Large intestine (tissue), 12 donors: ENCODE measurements around the gene MMP24OS. TPM values are rescaled to one million over a fixed set of nuclear protein-coding genes. Genes with fewer than 3 reads are reported as not detected.

ENCODE experiments used
- DNase-seq, 2 donors: peaks; one replicate each; pipeline versions ENCODE4 v3.0.0 to v3.0.0-alpha.2; 2013
- H3K27ac ChIP-seq: one replicate; pipeline ENCODE4 v1.5.1; 2013; ENCODE audit warnings: low read length
- H3K27me3 ChIP-seq: 2 replicates; pipeline ENCODE4 v1.6.1; 2013; ENCODE audit warnings: low read length; ENCODE audit not compliant: control insufficient read depth, insufficient read depth
- H3K36me3 ChIP-seq: 2 replicates; pipeline ENCODE4 v1.6.1; 2013; ENCODE audit warnings: low read length; ENCODE audit not compliant: control insufficient read depth, insufficient read depth
- H3K4me1 ChIP-seq: one replicate; pipeline ENCODE4 v1.6.1; 2013; ENCODE audit warnings: low read length; ENCODE audit not compliant: control insufficient read depth, insufficient read depth
- H3K4me3 ChIP-seq: one replicate; pipeline ENCODE4 v1.5.1; 2013; ENCODE audit warnings: low read length
- H3K9me3 ChIP-seq: one replicate; pipeline ENCODE4 v1.6.1; 2013; ENCODE audit warnings: mild to moderate bottlenecking, low read depth, low read length, moderate library complexity; ENCODE audit not compliant: control insufficient read depth
- WGBS: methylation state at CpG from one replicate; pipeline ENCODE4 v1.1.5; 2013; ENCODE audit warnings: low lambda C conversion rate; ENCODE audit not compliant: insufficient coverage; 5-methylcytosine and 5-hydroxymethylcytosine counted together
- long read RNA-seq, 11 donors: transcript quantifications; one replicate each; lab custom pipeline, GENCODE V29; 2026
- polyA plus RNA-seq: library from polyadenylated mRNA; unstranded; fragments of 120-200 nt; gene quantifications from one replicate; pipeline ENCODE4 v1.2.1, GENCODE V29; 2013

The MMP24OS gene
- 43.8 TPM for polyA plus RNA-seq
- long read RNA-seq, donor 1, transcript MMP24OS-201 (2 exons, 867 nt) = major isoform, 16 of 18 reads
- long read RNA-seq, donor 1, partial matches to known transcripts = 0 of 18 reads
- long read RNA-seq, donor 1, other reads (novel, unspliced or antisense) = 0 of 18 reads
- long read RNA-seq, donor 2, transcript MMP24OS-209 (2 exons, 712 nt) = minor isoform, 13 of 56 reads
- long read RNA-seq, donor 2, transcript MMP24OS-201 (2 exons, 867 nt) = major isoform, 28 of 56 reads
- long read RNA-seq, donor 2, partial matches to known transcripts = 0 of 56 reads
- long read RNA-seq, donor 2, other reads (novel, unspliced or antisense) = 9 of 56 reads
- long read RNA-seq, donor 3, transcript MMP24OS-209 (2 exons, 712 nt) = minor isoform, 5 of 43 reads
- long read RNA-seq, donor 3, transcript MMP24OS-201 (2 exons, 867 nt) = major isoform, 25 of 43 reads
- long read RNA-seq, donor 3, partial matches to known transcripts = 0 of 43 reads
- long read RNA-seq, donor 3, other reads (novel, unspliced or antisense) = 6 of 43 reads
- long read RNA-seq, donor 4, partial matches to known transcripts = 0 of 2 reads
- long read RNA-seq, donor 4, other reads (novel, unspliced or antisense) = 0 of 2 reads
- long read RNA-seq, donor 5, transcript MMP24OS-201 (2 exons, 867 nt) = major isoform, 7 of 36 reads
- long read RNA-seq, donor 5, transcript MMP24OS-209 (2 exons, 712 nt) = minor isoform, 6 of 36 reads
- long read RNA-seq, donor 5, transcript MMP24OS-211 (1 exons, 1,542 nt) = minor isoform, 5 of 36 reads
- long read RNA-seq, donor 5, partial matches to known transcripts = 0 of 36 reads
- long read RNA-seq, donor 5, other reads (novel, unspliced or antisense) = 17 of 36 reads
- long read RNA-seq, donor 6, transcript MMP24OS-209 (2 exons, 712 nt) = minor isoform, 9 of 34 reads
- long read RNA-seq, donor 6, transcript MMP24OS-201 (2 exons, 867 nt) = major isoform, 16 of 34 reads
- long read RNA-seq, donor 6, transcript MMP24OS-211 (1 exons, 1,542 nt) = minor isoform, 7 of 34 reads
- long read RNA-seq, donor 6, partial matches to known transcripts = 0 of 34 reads
- long read RNA-seq, donor 6, other reads (novel, unspliced or antisense) = 0 of 34 reads
- long read RNA-seq, donor 7, transcript MMP24OS-201 (2 exons, 867 nt) = major isoform, 11 of 16 reads
- long read RNA-seq, donor 7, partial matches to known transcripts = 0 of 16 reads
- long read RNA-seq, donor 7, other reads (novel, unspliced or antisense) = 0 of 16 reads
- long read RNA-seq, donor 8, transcript MMP24OS-201 (2 exons, 867 nt) = major isoform, 41 of 64 reads
- long read RNA-seq, donor 8, transcript MMP24OS-211 (1 exons, 1,542 nt) = minor isoform, 5 of 64 reads
- long read RNA-seq, donor 8, transcript MMP24OS-209 (2 exons, 712 nt) = minor isoform, 12 of 64 reads
- long read RNA-seq, donor 8, partial matches to known transcripts = 0 of 64 reads
- long read RNA-seq, donor 8, other reads (novel, unspliced or antisense) = 0 of 64 reads
- long read RNA-seq, donor 9, transcript MMP24OS-201 (2 exons, 867 nt) = major isoform, 6 of 12 reads
- long read RNA-seq, donor 9, partial matches to known transcripts = 0 of 12 reads
- long read RNA-seq, donor 9, other reads (novel, unspliced or antisense) = 0 of 12 reads
- long read RNA-seq, donor 10, transcript MMP24OS-211 (1 exons, 1,542 nt) = minor isoform, 5 of 38 reads
- long read RNA-seq, donor 10, transcript MMP24OS-201 (2 exons, 867 nt) = major isoform, 27 of 38 reads
- long read RNA-seq, donor 10, partial matches to known transcripts = 0 of 38 reads
- long read RNA-seq, donor 10, other reads (novel, unspliced or antisense) = 0 of 38 reads
- long read RNA-seq, donor 11, transcript MMP24OS-209 (2 exons, 712 nt) = minor isoform, 6 of 28 reads
- long read RNA-seq, donor 11, transcript MMP24OS-201 (2 exons, 867 nt) = major isoform, 17 of 28 reads
- long read RNA-seq, donor 11, partial matches to known transcripts = 0 of 28 reads
- long read RNA-seq, donor 11, other reads (novel, unspliced or antisense) = 0 of 28 reads

DNA sequence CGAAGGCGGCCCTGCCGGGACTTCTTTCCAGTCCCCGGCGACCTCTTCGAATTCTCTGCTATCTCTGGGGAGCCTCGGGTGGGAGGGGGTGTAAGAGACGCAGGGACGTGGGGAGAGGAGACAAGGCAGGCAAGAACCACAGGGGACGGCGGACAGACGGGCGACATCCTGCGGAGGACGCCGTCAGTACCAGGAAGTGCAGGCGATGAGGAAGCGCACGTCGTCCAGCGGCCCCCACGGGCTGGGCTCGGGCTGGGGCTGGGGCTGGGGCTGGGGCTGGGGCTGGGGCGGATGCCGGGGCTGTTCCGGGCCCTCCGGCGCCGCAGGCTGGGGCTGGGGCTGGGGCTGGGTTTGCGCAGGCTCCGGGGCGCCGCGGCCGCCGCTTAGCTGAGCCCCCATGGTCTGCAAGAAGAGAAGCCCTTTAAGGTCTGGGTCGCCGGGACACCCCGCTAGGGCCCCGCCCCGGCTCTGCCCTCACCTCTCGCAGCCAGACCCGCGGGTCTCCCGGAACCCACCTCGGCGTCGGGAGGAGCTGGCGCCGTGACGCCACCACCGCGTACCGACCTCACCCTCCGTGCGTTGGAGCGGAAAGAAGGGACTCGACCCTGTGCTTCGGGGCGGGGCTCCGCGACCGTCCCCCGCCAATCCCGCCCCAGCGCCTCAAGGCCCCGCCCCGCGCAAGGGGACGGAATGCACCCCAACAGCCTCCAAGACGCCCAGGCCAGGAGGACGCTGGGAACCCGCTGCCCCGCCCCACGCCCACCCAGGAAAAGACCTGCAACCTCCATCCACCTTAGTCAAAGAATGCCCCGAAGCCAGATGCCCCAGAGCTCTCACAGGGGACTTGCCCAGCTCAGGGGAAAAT is at the start of gene MMP24OS:
Gene MMP24OS (minus strand): TSS at position 592 of the 865 bp plus-strand sequence. CDS start 193 bp downstream, at position 399.
- no peaks in the 10 kb centered on the region for H3K27me3 ChIP-seq
- no peaks in the 10 kb centered on the region for H3K9me3 ChIP-seq
- peak; percentile 93 to 95 for DNase-seq
- peak within 1 kb of the TSS; percentile 94 for H3K27ac ChIP-seq
- WGBS = no CpG with 5 or more reads among the region's 76 CpGs
- peaks cover 10% of the 10 kb centered on the region for H3K4me1 ChIP-seq
- H3K4me3 ChIP-seq = peak within 1 kb of the TSS; percentile 61
- peaks cover 65% of the 10 kb centered on the region for H3K36me3 ChIP-seq

DNA sequence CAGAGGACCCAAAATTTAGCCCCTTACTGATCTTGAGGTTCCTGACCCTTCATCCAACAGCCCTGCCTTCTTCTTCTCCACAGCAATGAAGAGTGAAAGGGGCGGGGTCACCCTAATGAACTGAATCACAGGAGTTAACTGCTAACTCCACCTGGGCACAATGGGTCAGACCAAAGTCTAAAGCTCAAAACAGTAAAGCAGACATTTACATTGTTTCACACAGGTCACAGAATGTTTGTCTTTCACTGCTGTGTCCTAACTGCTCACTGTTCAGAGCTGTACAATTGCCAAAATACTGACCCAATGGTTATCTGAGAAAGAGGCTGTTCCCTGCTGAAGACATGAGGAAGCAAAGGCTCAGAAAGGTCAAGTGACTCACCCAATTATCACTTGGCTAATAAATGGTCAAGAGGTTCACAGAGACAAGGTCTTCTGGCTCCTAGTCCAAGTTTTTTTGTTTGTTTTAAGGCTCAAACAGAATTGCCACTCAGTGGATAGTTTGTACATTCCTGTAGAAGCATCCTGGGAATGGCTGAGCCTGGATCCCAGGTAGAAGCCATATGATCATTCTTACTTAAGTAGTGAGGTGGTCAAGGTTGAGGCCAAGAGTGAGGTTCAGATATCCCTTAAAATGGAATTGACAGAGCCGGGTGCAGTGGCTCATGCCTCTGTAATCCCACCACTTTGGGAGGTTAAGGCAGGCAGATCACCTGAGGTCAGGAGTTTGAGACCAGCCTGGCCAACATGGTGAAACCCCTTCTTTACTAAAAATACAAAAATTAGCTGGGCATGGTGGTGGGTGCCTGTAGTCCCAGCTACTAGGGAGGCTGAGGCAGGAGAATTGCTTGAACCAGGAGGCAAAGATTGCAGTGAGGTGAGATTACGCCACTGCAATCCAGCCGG is 49.4 kb upstream of the MMP24OS start:
- Histone ChIP-seq H3K27ac (peak overlapping the region; percentile 84), H3K4me1 (peaks cover 41% of the 10 kb centered on the region), H3K36me3 (no peaks in the 10 kb centered on the region), H3K9me3 (no peaks in the 10 kb centered on the region), H3K4me3 (no peak overlapping the region), H3K27me3 (no peaks in the 10 kb centered on the region)
- peak; percentile 89 to 97 for DNase-seq
- 55% methylated on average over 2 of the region's 4 CpGs for WGBS

DNA sequence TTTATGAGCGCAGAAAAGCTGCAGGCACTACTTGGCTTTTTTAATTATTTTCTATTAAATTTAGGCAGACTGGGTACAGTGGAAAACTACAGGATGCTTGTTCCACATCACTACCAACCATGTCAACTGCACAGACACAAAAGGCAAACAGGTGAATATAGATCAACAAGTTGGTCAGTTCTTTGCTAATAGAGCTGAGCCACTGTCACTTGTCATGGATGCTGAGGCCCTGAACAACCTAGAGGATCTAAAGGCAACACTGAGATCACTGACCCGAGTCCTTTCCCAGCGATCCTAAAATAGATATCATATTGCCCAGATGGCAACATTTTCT is 48.8 kb upstream of the MMP24OS start:
- no peak for DNase-seq
- Histone ChIP-seq H3K4me1 (peaks cover 41% of the 10 kb centered on the region), H3K27me3 (no peaks in the 10 kb centered on the region), H3K9me3 (no peaks in the 10 kb centered on the region), H3K27ac (peak overlapping the region; percentile 84), H3K36me3 (no peaks in the 10 kb centered on the region), H3K4me3 (no peak overlapping the region)
- WGBS = 67% methylated on average over 1 of the region's 3 CpGs

DNA sequence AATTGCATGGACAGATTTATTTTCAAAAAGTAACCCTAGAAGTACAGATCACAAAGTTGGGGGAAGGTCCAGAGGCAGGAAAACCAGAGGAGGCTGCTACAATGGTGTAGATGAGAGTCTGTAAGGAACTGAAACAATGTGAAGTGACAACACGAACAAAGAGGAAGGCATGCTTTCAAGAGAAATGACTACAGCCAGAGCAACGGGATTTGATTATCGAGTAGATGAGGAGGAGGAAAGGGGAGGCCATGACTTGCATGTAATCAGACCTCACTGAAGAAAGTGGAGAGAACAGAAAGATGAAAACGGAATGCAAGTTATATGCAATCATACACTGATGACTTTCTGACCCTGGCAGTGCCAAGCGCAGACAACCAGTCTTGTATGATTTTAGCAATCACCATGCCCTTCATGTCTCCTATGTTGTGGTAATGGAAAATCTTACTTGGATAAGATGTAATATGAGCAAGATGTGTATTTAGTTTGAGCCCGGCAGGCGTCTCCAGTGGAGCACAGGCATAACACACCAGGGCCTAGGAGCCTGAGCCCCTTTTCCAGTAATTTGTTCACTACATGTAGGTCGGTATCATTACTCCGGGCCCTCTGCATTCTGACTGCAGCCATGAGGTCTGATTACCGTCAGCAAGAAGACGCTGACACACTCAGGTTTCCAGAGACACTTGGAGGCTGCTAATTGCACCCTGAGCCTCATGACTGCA is 48.3 kb upstream of the MMP24OS start:
- H3K9me3 ChIP-seq = no peaks in the 10 kb centered on the region
- no peak overlapping the region for H3K4me3 ChIP-seq
- 100% methylated on average over 1 of the region's 11 CpGs for WGBS
- peaks cover 41% of the 10 kb centered on the region for H3K4me1 ChIP-seq
- peak; percentile 53 to 76 for DNase-seq
- peak overlapping the region; percentile 84 for H3K27ac ChIP-seq
- H3K27me3 ChIP-seq = no peaks in the 10 kb centered on the region
- H3K36me3 ChIP-seq = no peaks in the 10 kb centered on the region

DNA sequence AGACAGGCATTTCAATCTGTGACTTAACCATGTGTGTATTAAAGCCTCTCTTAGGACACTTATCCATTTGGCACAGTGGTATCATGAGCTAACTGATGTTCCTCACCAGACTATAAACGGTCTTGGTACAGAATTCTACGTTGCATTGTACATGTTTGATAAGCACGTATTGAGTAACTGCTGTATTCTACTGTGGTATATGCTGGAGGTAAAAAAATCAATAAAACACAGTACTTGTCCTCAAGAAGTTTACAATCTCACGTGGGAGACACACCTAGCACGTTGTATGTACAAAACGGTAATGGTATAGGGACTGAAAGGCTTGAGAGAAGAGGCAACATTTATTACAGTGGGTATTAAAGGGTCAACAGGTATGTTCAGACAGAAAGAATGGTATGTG is 47.5 kb upstream of the MMP24OS start:
- H3K4me1 ChIP-seq = peaks cover 47% of the 10 kb centered on the region
- H3K27me3 ChIP-seq = no peaks in the 10 kb centered on the region
- no peaks in the 10 kb centered on the region for H3K9me3 ChIP-seq
- peak overlapping the region; percentile 84 for H3K27ac ChIP-seq
- no peak overlapping the region for H3K4me3 ChIP-seq
- H3K36me3 ChIP-seq = no peaks in the 10 kb centered on the region
- WGBS = 70% methylated on average over 2 of the region's 6 CpGs
- DNase-seq = peak in 1 of 2 donors; percentile 67

DNA sequence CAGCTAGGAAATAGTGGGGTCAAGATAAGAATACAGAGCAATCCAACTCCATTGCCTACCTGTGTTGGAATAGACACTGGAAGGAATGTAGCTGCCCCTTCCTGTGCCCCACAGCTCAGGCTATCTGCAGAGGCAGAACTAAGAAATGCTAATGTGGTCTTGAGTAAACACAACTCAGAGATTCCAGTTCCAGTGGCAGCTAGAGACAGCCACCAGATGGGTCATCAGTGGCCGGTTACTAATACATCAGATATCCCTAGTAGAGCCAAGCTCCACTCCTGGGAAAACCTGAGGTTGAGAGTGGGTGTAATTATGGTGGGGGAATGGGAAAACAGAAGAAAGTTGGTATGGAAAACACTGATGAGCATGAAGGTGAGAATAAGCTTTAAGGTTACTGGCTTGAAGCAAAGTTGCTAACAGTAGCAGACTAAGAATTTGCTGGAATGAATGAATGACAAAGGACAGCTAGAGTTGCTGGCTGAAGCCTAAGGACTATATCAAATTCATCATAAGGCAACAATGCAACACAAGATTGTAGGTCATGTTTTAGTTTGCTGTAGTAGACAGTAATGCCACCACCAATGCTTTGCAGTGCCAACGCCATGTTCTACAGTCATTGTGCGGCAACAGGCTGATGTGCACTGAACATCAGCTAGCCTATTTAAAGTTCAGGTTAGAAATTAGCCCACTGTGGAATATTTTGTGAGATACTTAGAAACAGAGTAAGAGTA is 42.6 kb upstream of the MMP24OS start:
- Histone ChIP-seq H3K36me3 (no peaks in the 10 kb centered on the region), H3K9me3 (no peaks in the 10 kb centered on the region), H3K4me1 (peaks cover 48% of the 10 kb centered on the region), H3K27ac (peak overlapping the region; percentile 77), H3K27me3 (no peaks in the 10 kb centered on the region), H3K4me3 (no peak overlapping the region)
- WGBS = no CpG with 5 or more reads among the region's 3 CpGs
- DNase-seq = peak; percentile 57 to 77

DNA sequence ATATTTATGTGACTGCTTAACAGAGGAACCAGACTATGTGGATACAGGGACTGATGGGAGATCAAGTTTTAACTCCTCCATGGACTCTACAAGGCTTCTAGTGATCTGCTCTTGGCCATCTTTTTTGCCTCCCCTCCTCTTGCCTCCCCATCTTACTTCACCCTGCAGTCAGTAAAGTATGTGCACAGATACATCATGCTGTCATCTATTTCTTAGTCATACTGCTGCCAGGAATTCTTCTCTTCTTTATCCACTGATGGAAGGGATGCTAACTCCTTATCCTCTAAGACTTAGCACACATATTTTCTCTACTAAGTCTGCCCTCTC is 41.9 kb upstream of the MMP24OS start:
- Histone ChIP-seq H3K9me3 (no peaks in the 10 kb centered on the region), H3K27me3 (no peaks in the 10 kb centered on the region), H3K4me3 (no peak overlapping the region), H3K4me1 (peaks cover 47% of the 10 kb centered on the region), H3K36me3 (no peaks in the 10 kb centered on the region), H3K27ac (peak overlapping the region; percentile 77)
- DNase-seq = peak in 1 of 2 donors; percentile 33
